Measurements from ENCODE around the gene PACS1. TPM values are rescaled to one million over a fixed set of nuclear protein-coding genes. Genes with fewer than 3 reads are reported as not detected.

Gene PACS1
- total RNA-seq, 1 experiment from 2014 or later, result 41.1 TPM

GRCh38 chr11:66036334-66036710, 33.8 kb upstream of the PACS1 start (continued):
- TF ChIP-seq, protein P1, sequence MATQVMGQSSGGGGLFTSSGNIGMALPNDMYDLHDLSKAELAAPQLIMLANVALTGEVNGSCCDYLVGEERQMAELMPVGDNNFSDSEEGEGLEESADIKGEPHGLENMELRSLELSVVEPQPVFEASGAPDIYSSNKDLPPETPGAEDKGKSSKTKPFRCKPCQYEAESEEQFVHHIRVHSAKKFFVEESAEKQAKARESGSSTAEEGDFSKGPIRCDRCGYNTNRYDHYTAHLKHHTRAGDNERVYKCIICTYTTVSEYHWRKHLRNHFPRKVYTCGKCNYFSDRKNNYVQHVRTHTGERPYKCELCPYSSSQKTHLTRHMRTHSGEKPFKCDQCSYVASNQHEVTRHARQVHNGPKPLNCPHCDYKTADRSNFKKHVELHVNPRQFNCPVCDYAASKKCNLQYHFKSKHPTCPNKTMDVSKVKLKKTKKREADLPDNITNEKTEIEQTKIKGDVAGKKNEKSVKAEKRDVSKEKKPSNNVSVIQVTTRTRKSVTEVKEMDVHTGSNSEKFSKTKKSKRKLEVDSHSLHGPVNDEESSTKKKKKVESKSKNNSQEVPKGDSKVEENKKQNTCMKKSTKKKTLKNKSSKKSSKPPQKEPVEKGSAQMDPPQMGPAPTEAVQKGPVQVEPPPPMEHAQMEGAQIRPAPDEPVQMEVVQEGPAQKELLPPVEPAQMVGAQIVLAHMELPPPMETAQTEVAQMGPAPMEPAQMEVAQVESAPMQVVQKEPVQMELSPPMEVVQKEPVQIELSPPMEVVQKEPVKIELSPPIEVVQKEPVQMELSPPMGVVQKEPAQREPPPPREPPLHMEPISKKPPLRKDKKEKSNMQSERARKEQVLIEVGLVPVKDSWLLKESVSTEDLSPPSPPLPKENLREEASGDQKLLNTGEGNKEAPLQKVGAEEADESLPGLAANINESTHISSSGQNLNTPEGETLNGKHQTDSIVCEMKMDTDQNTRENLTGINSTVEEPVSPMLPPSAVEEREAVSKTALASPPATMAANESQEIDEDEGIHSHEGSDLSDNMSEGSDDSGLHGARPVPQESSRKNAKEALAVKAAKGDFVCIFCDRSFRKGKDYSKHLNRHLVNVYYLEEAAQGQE (IDR thresholded peaks at IDR 0.05; ENCODE audit: low read depth), result no peak
- no peak for TF ChIP-seq CBX3 (IDR thresholded peaks at IDR 0.05; ENCODE audit: low read depth)

GRCh38 chr11:66037327-66037726, 32.7 kb upstream of the PACS1 start:
- Histone ChIP-seq H3K9me2 (ENCODE audit: insufficient read depth) (no peaks in the 10 kb centered on the region), H3K79me2 (ENCODE audit: insufficient read depth, low read length) (no peaks in the 10 kb centered on the region), H3K9ac (ENCODE audit: low read length) (no peak overlapping the region), H3K4me2 (ENCODE audit: low read length) (no peak overlapping the region), H3K4me1 (ENCODE audit: control insufficient read depth in 1 of 2, insufficient read depth in 2 of 2, low read length in 2 of 2) (no peaks in the 10 kb centered on the region), H3K27me3 (ENCODE audit: insufficient read depth, low read length) (no peaks in the 10 kb centered on the region), H4K20me1 (ENCODE audit: insufficient read depth) (no peaks in the 10 kb centered on the region), H2AFZ (ENCODE audit: low read depth, low read length, poor library complexity, severe bottlenecking) (no peak overlapping the region), H3K27ac (ENCODE audit: low read depth, low read length) (no peak overlapping the region), H3K4me3 (replicated peaks in 1 of 2; ENCODE audit: low read depth in 1 of 2, low read length in 2 of 2) (no peak overlapping the region), H3K36me3 (ENCODE audit: control insufficient read depth in 1 of 2, insufficient read depth in 2 of 2, low read length in 2 of 2) (no peaks in the 10 kb centered on the region), H3K9me3 (ENCODE audit: control insufficient read depth in 1 of 2, insufficient read depth in 1 of 2, low read depth in 1 of 2, low read length in 2 of 2) (no peaks in the 10 kb centered on the region)
- no peak for ATAC-seq
- TF ChIP-seq EZH2phosphoT487 (IDR thresholded peaks at IDR 0.05; ENCODE audit: borderline replicate concordance), result no peak
- no peak for TF ChIP-seq ELF1 (IDR thresholded peaks at IDR 0.05; ENCODE audit: borderline replicate concordance, low read depth)
- no peak for TF ChIP-seq ZBTB33 (IDR thresholded peaks at IDR 0.05; ENCODE audit: extremely low read depth, insufficient replicate concordance, low read length)
- no peak for TF ChIP-seq YY1 (IDR thresholded peaks at IDR 0.05; ENCODE audit: extremely low read depth, insufficient replicate concordance, low read depth, low read length)
- no peak for TF ChIP-seq FOSL1 (IDR thresholded peaks at IDR 0.05; ENCODE audit: low read depth)
- no peak for TF ChIP-seq JUND (IDR thresholded peaks at IDR 0.05)
- POLR2A ChIA-PET, result no interaction called here
- RAD21 ChIA-PET (ENCODE audit: low non-redundant PET in 1 of 2, low total read pairs in 2 of 2, uncharacterized antibody in 2 of 2, unreplicated experiment in 2 of 2), result no interaction called here
- CTCF ChIA-PET, result no interaction called here
- intact Hi-C loops (cut with micrococcal nuclease), result no loop called here
- DNase-seq (ENCODE audit: low read depth, low spot score), result no peak
- no TSS peak for BruUV-seq (replicated peaks)

Measured in HCT116 (cell line).